Measurements from ENCODE around the gene INPP5A.
"Not testable (repeated sequence)": the region's sequence is repeated elsewhere in the genome, so short reads cannot be mapped to it uniquely, and the experiment has no call there.

INPP5A gene

GRCh38 chr10:132671228-132672154 lies 133.9 kb downstream of the INPP5A start:
- no peak for DNase-seq
- Histone ChIP-seq H3K4me3 (ENCODE audit: control insufficient read depth in 1 of 7, extremely low read depth in 1 of 7, insufficient read depth in 4 of 7, low read depth in 2 of 7, low read length in 6 of 7) (no peak overlapping the region), H3K27ac (ENCODE audit: insufficient read depth in 1 of 2, low read depth in 1 of 2, low read length in 2 of 2, poor library complexity in 1 of 2, severe bottlenecking in 2 of 2) (no peak overlapping the region), H3K9me3 (ENCODE audit: control extremely low read depth in 1 of 5, control insufficient read depth in 4 of 5, insufficient read depth in 2 of 5, low read depth in 1 of 5, low read length in 4 of 5) (no peaks in the 10 kb centered on the region), H3K4me1 (ENCODE audit: control extremely low read depth in 1 of 4, control insufficient read depth in 4 of 4, insufficient read depth in 4 of 4, low read length in 3 of 4) (no peaks in the 10 kb centered on the region), H3K27me3 (replicated peaks in 2 of 5; ENCODE audit: control insufficient read depth in 4 of 5, insufficient read depth in 5 of 5, low read length in 4 of 5) (no peaks in the 10 kb centered on the region), H3K36me3 (ENCODE audit: control insufficient read depth in 4 of 4, insufficient read depth in 4 of 4, low read length in 3 of 4) (peaks cover 0 to 6% (median 6%) of the 10 kb centered on the region in 4 experiments)
- ChIA-PET CTCF (no interaction called here), POLR2A (no interaction called here)
- WGBS (ENCODE audit: insufficient coverage) = 95% methylated on average over 22 of the region's 25 CpGs

- WGBS (ENCODE audit: insufficient coverage) = 97% methylated on average over 3 of the region's 4 CpGs
- H3K36me3 ChIP-seq (ENCODE audit: control insufficient read depth in 4 of 4, insufficient read depth in 4 of 4, low read length in 3 of 4); H3K4me3 ChIP-seq (ENCODE audit: control insufficient read depth in 1 of 7, extremely low read depth in 1 of 7, insufficient read depth in 4 of 7, low read depth in 2 of 7, low read length in 6 of 7); H3K27me3 ChIP-seq (replicated peaks in 2 of 5; ENCODE audit: control insufficient read depth in 4 of 5, insufficient read depth in 5 of 5, low read length in 4 of 5); POLR2A ChIA-PET; H3K4me1 ChIP-seq (ENCODE audit: control extremely low read depth in 1 of 4, control insufficient read depth in 4 of 4, insufficient read depth in 4 of 4, low read length in 3 of 4); H3K9me3 ChIP-seq (ENCODE audit: control extremely low read depth in 1 of 5, control insufficient read depth in 4 of 5, insufficient read depth in 2 of 5, low read depth in 1 of 5, low read length in 4 of 5); H3K27ac ChIP-seq (ENCODE audit: insufficient read depth in 1 of 2, low read depth in 1 of 2, low read length in 2 of 2, poor library complexity in 1 of 2, severe bottlenecking in 2 of 2); DNase-seq; CTCF ChIA-PET: not testable (repeated sequence)
Measured at GRCh38 chr10:132673746-132674145, 136.2 kb downstream of the INPP5A start.

- no peaks in the 10 kb centered on the region for H3K4me1 ChIP-seq (ENCODE audit: control extremely low read depth in 1 of 4, control insufficient read depth in 4 of 4, insufficient read depth in 4 of 4, low read length in 3 of 4)
- ChIA-PET CTCF (no interaction called here), POLR2A (no interaction called here)
- 93% methylated on average over 2 of the region's 9 CpGs for WGBS (ENCODE audit: insufficient coverage)
- no peak overlapping the region for H3K4me3 ChIP-seq (ENCODE audit: control insufficient read depth in 1 of 7, extremely low read depth in 1 of 7, insufficient read depth in 4 of 7, low read depth in 2 of 7, low read length in 6 of 7)
- no peaks in the 10 kb centered on the region for H3K9me3 ChIP-seq (ENCODE audit: control extremely low read depth in 1 of 5, control insufficient read depth in 4 of 5, insufficient read depth in 2 of 5, low read depth in 1 of 5, low read length in 4 of 5)
- H3K27me3 ChIP-seq (replicated peaks in 2 of 5; ENCODE audit: control insufficient read depth in 4 of 5, insufficient read depth in 5 of 5, low read length in 4 of 5) = no peaks in the 10 kb centered on the region
- DNase-seq = no peak
- no peak overlapping the region for H3K27ac ChIP-seq (ENCODE audit: insufficient read depth in 1 of 2, low read depth in 1 of 2, low read length in 2 of 2, poor library complexity in 1 of 2, severe bottlenecking in 2 of 2)
- peaks cover 3 to 6% (median 5%) of the 10 kb centered on the region in 4 experiments for H3K36me3 ChIP-seq (ENCODE audit: control insufficient read depth in 4 of 4, insufficient read depth in 4 of 4, low read length in 3 of 4)
Measured at GRCh38 chr10:132674311-132674710, 136.7 kb downstream of the INPP5A start.

GRCh38 chr10:132675031-132675740 lies 137.6 kb downstream of the INPP5A start:
- Histone ChIP-seq H3K27me3 (replicated peaks in 2 of 5; ENCODE audit: control insufficient read depth in 4 of 5, insufficient read depth in 5 of 5, low read length in 4 of 5) (no peaks in the 10 kb centered on the region), H3K27ac (ENCODE audit: insufficient read depth in 1 of 2, low read depth in 1 of 2, low read length in 2 of 2, poor library complexity in 1 of 2, severe bottlenecking in 2 of 2) (no peak overlapping the region), H3K36me3 (ENCODE audit: control insufficient read depth in 4 of 4, insufficient read depth in 4 of 4, low read length in 3 of 4) (peaks cover 3 to 6% (median 4%) of the 10 kb centered on the region in 4 experiments), H3K4me1 (ENCODE audit: control extremely low read depth in 1 of 4, control insufficient read depth in 4 of 4, insufficient read depth in 4 of 4, low read length in 3 of 4) (no peaks in the 10 kb centered on the region), H3K9me3 (ENCODE audit: control extremely low read depth in 1 of 5, control insufficient read depth in 4 of 5, insufficient read depth in 2 of 5, low read depth in 1 of 5, low read length in 4 of 5) (no peaks in the 10 kb centered on the region), H3K4me3 (ENCODE audit: control insufficient read depth in 1 of 7, extremely low read depth in 1 of 7, insufficient read depth in 4 of 7, low read depth in 2 of 7, low read length in 6 of 7) (no peak overlapping the region)
- no peak for DNase-seq
- 96% methylated on average over 16 of the region's 23 CpGs for WGBS (ENCODE audit: insufficient coverage)
- ChIA-PET POLR2A (no interaction called here), CTCF (interaction anchor here (1.3 kb wide), 1 partner anchor 11 kb away, joined by 3 read pairs; no protein-coding TSS in a partner anchor)

GRCh38 chr10:132676193-132676891 lies 138.8 kb downstream of the INPP5A start:
- DNase-seq = no peak
- WGBS (ENCODE audit: insufficient coverage) = 96% methylated on average over 15 of the region's 17 CpGs
- Histone ChIP-seq H3K27ac (ENCODE audit: insufficient read depth in 1 of 2, low read depth in 1 of 2, low read length in 2 of 2, poor library complexity in 1 of 2, severe bottlenecking in 2 of 2) (no peak overlapping the region), H3K4me1 (ENCODE audit: control extremely low read depth in 1 of 4, control insufficient read depth in 4 of 4, insufficient read depth in 4 of 4, low read length in 3 of 4) (no peaks in the 10 kb centered on the region), H3K9me3 (ENCODE audit: control extremely low read depth in 1 of 5, control insufficient read depth in 4 of 5, insufficient read depth in 2 of 5, low read depth in 1 of 5, low read length in 4 of 5) (no peaks in the 10 kb centered on the region), H3K36me3 (ENCODE audit: control insufficient read depth in 4 of 4, insufficient read depth in 4 of 4, low read length in 3 of 4) (peaks cover 3 to 5% (median 4%) of the 10 kb centered on the region in 4 experiments), H3K4me3 (ENCODE audit: control insufficient read depth in 1 of 7, extremely low read depth in 1 of 7, insufficient read depth in 4 of 7, low read depth in 2 of 7, low read length in 6 of 7) (no peak overlapping the region), H3K27me3 (replicated peaks in 2 of 5; ENCODE audit: control insufficient read depth in 4 of 5, insufficient read depth in 5 of 5, low read length in 4 of 5) (no peaks in the 10 kb centered on the region)
- ChIA-PET POLR2A (no interaction called here), CTCF (interaction anchor here (1.0 to 1.3 kb wide), 2 partner anchors 10 to 153 kb away, joined by 3 read pairs; no protein-coding TSS in a partner anchor)

GRCh38 chr10:132677096-132677472 lies 139.5 kb downstream of the INPP5A start:
- DNase-seq = no peak
- H3K27ac ChIP-seq (ENCODE audit: insufficient read depth in 1 of 2, low read depth in 1 of 2, low read length in 2 of 2, poor library complexity in 1 of 2, severe bottlenecking in 2 of 2) = no peak overlapping the region
- H3K9me3 ChIP-seq (ENCODE audit: control extremely low read depth in 1 of 5, control insufficient read depth in 4 of 5, insufficient read depth in 2 of 5, low read depth in 1 of 5, low read length in 4 of 5) = no peaks in the 10 kb centered on the region
- POLR2A ChIA-PET = no interaction called here
- CTCF ChIA-PET = interaction anchor here (1.3 kb wide), 1 partner anchor 19 kb away, joined by 3 read pairs; no protein-coding TSS in a partner anchor
- peaks cover 0 to 6% (median 2%) of the 10 kb centered on the region in 4 experiments for H3K36me3 ChIP-seq (ENCODE audit: control insufficient read depth in 4 of 4, insufficient read depth in 4 of 4, low read length in 3 of 4)
- WGBS (ENCODE audit: insufficient coverage) = 100% methylated on average over 2 of the region's 4 CpGs
- no peaks in the 10 kb centered on the region for H3K27me3 ChIP-seq (replicated peaks in 2 of 5; ENCODE audit: control insufficient read depth in 4 of 5, insufficient read depth in 5 of 5, low read length in 4 of 5)
- no peak overlapping the region for H3K4me3 ChIP-seq (ENCODE audit: control insufficient read depth in 1 of 7, extremely low read depth in 1 of 7, insufficient read depth in 4 of 7, low read depth in 2 of 7, low read length in 6 of 7)
- no peaks in the 10 kb centered on the region for H3K4me1 ChIP-seq (ENCODE audit: control extremely low read depth in 1 of 4, control insufficient read depth in 4 of 4, insufficient read depth in 4 of 4, low read length in 3 of 4)

Data from common myeloid progenitor, CD34-positive (primary cell).